Measurements from ENCODE around the gene CACNA2D1. TPM values are rescaled to one million over a fixed set of nuclear protein-coding genes. Genes with fewer than 3 reads are reported as not detected.
"Not testable (repeated sequence)": the region's sequence is repeated elsewhere in the genome, so short reads cannot be mapped to it uniquely, and the experiment has no call there.

Gene CACNA2D1
- total RNA-seq, 4 donors from 2014 or later: 3.0 to 15.7 (median 8.6) TPM

DNA sequence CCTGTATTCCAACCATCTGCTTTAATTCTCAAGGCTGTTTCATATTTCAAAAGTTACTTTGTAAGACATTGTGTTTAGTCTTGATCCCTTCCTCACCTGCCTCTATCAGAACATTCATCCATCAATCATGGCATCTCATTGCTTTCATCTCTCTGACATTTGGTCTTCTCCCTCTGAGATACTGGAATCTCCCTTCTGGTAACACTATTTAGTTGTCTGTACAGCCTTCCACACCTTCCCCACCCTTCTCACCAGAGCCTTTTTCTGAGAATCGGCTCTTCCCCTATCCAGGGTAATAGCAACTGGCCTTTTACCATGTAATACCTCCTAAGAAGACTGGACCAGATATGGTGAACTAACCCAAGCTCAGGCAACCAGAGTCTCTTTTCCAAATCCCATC, 10.1 kb downstream of the CACNA2D1 start:
- WGBS, 2 donors: 73 to 76% methylated on average over 1 of the region's 1 CpG
- H3K4me3 ChIP-seq (ENCODE audit: low read depth, poor library complexity, severe bottlenecking): no peak overlapping the region
- intact Hi-C loops (cut with DNase I; ENCODE audit: low total_unique reads): no loop called here
- DNase-seq (ENCODE audit: low spot score in 2 of 2): no peak
- TF ChIP-seq, protein P1, sequence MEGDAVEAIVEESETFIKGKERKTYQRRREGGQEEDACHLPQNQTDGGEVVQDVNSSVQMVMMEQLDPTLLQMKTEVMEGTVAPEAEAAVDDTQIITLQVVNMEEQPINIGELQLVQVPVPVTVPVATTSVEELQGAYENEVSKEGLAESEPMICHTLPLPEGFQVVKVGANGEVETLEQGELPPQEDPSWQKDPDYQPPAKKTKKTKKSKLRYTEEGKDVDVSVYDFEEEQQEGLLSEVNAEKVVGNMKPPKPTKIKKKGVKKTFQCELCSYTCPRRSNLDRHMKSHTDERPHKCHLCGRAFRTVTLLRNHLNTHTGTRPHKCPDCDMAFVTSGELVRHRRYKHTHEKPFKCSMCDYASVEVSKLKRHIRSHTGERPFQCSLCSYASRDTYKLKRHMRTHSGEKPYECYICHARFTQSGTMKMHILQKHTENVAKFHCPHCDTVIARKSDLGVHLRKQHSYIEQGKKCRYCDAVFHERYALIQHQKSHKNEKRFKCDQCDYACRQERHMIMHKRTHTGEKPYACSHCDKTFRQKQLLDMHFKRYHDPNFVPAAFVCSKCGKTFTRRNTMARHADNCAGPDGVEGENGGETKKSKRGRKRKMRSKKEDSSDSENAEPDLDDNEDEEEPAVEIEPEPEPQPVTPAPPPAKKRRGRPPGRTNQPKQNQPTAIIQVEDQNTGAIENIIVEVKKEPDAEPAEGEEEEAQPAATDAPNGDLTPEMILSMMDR (IDR thresholded peaks at IDR 0.05): no peak
- no peak for TF ChIP-seq POLR2A (IDR thresholded peaks at IDR 0.05)

DNA sequence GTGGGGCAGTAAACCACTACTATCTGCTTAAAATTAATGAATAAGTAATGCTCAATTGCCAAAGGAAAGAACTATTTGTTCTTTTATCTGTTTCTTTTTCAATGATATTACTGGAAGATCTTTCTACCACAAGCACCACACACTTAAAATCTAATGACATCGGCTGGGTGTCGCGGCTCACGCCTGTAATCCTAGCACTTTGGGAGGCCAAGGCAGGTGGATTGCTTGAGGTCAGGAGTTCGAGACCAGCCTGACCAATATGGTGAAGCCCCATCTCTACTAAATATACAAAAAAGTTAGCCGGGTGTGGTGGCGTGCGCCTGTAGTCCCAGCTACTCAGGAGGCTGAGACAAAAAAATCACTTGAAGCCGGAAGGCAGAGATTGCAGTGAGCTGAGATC, 10.8 kb downstream of the CACNA2D1 start:
- 96 to 98% methylated on average over 9 of the region's 9 CpGs for WGBS, 2 donors
- intact Hi-C loops (cut with DNase I; ENCODE audit: low total_unique reads); DNase-seq (ENCODE audit: low spot score in 2 of 2); H3K4me3 ChIP-seq (ENCODE audit: low read depth, poor library complexity, severe bottlenecking): not testable (repeated sequence)

DNA sequence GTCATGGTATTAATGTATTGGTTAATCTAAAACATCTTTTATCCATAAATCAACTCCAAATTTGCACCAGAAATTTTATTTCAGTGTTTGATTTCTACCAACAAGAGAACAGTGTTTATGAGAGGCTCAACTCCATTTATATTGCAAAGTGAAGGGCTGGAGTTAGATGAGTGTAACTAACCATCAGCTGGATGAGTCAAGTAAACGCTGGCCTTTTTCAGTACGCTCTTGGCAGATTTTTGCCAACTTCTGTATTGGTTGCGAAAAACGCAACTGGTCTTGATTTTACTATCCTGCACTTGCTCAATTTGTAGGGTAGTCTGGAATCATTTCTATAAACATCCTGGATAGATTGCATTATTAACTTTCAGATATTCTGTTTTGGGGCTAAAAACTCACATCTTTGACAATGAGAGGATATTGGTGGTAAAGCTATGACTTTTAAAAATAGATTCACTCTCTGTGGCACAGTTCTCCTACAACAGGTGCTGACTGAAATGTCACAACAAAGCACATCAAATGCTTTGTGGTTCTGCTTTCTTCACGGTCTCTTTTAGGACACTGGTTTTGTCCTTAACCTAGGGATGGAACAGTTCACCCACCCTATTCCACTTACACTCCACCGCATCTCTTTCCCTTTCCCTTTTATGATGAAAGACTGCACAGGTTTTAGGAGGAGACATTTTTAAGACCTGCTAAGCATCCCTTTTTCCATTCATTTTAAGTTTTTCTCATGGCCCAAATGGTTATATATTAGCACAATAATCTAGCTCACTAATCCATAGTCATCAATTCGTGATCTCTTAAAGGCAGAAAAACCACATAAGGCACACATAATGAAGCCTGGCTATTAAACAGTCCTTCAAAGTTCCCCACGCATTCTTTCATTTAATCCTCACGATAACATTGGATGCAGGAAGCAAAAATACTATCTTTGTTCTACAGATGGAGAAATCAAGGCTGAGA, 12.8 kb downstream of the CACNA2D1 start:
- DNase-seq (ENCODE audit: low spot score in 2 of 2): no peak
- TF ChIP-seq POLR2A (IDR thresholded peaks at IDR 0.05): no peak
- TF ChIP-seq, protein P1 (IDR thresholded peaks at IDR 0.05): no peak
- no peak overlapping the region for H3K4me3 ChIP-seq (ENCODE audit: low read depth, poor library complexity, severe bottlenecking)
- 63 to 80% methylated on average over 9 of the region's 9 CpGs for WGBS, 2 donors
- intact Hi-C loops (cut with DNase I; ENCODE audit: low total_unique reads): no loop called here

DNA sequence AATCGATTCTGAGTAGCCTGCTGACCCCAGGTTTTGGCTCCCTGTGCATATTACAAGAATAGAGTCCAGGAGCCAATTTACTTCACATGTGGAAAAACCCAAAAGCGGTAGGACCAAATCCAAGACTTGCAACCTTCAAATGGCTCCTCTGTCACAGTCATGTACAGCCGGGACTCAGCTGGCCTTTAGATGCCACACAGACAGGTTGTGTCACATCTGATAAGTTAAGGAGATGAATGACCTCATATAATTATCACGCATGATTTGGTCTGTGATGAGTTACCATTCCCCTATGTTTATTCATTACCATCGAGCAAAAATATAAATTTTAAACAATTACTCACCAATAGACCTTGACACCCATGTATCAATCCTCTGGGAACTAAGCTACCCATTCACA, 14.2 kb downstream of the CACNA2D1 start:
- intact Hi-C loops (cut with DNase I; ENCODE audit: low total_unique reads): no loop called here
- H3K4me3 ChIP-seq (ENCODE audit: low read depth, poor library complexity, severe bottlenecking): no peak overlapping the region
- DNase-seq (ENCODE audit: low spot score in 2 of 2): no peak
- 73 to 91% methylated on average over 5 of the region's 5 CpGs for WGBS, 2 donors
- TF ChIP-seq, protein P1 (IDR thresholded peaks at IDR 0.05): no peak
- no peak for TF ChIP-seq POLR2A (IDR thresholded peaks at IDR 0.05)

DNA sequence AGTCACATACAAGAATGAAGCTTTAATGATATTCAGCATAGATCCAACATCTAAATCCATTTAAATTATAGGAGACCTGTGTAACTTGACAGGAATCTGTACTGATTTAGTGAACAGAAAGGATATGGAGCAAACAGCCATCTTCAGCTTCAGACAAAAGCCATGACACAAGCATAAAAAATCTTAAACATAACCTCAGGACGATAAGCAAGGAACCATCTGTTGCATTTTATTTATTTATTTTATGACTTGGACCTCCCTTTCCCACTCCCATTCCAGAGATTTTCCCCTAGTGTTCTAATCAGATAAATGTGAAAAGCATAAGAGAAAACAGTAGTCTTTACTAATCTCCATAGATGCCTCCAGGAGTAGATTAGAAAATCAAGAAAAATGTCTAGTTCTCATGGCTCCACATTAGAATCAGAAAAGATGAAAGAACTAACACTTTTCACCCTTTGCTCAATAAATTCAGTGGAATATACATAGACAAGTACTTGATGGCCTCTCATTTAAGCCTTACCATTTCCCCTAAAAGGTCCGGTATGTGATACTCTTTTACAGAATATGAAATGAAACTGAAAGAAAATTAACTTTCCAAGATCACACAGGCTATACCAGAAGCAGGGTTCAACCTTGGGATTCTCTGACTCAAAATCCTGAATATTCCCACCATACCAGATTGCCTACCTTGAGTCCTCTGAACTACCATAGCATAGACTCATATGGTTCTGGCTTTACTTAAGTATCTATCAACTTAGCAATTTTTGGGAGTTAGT, 15.2 kb downstream of the CACNA2D1 start:
- 73 to 87% methylated on average over 2 of the region's 2 CpGs for WGBS, 2 donors
- no peak overlapping the region for H3K4me3 ChIP-seq (ENCODE audit: low read depth, poor library complexity, severe bottlenecking)
- no peak for DNase-seq (ENCODE audit: low spot score in 2 of 2)
- no peak for TF ChIP-seq POLR2A (IDR thresholded peaks at IDR 0.05)
- TF ChIP-seq, protein P1 (IDR thresholded peaks at IDR 0.05): no peak
- intact Hi-C loops (cut with DNase I; ENCODE audit: low total_unique reads): no loop called here

DNA sequence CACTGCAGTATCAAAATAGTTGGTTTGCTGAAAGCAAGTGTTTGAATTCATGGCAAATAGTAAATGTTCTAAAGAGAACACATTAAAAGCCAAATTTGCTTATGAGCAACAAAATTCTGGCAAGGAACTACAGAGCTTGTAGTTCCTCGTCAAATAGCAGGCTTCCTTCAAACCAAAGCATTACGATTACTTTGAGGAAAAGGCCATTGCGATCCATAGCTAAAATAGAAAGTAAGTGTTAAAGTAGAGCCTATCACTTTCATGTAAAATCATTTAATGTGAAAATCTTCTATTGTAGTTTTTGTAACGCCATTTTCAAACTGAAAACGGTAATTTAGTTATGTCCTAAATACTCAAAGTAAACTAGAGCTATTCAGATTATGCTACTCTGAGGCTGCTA, 20.1 kb downstream of the CACNA2D1 start:
- 52 to 65% methylated on average over 5 of the region's 5 CpGs for WGBS, 2 donors
- intact Hi-C loops (cut with DNase I; ENCODE audit: low total_unique reads): no loop called here
- TF ChIP-seq, protein P1 (IDR thresholded peaks at IDR 0.05): no peak
- TF ChIP-seq POLR2A (IDR thresholded peaks at IDR 0.05): no peak
- no peak overlapping the region for H3K4me3 ChIP-seq (ENCODE audit: low read depth, poor library complexity, severe bottlenecking)
- DNase-seq (ENCODE audit: low spot score in 2 of 2): no peak
